ENCODE data around the gene LIPK.
"Not testable (repeated sequence)": the region's sequence is repeated elsewhere in the genome, so short reads cannot be mapped to it uniquely, and the experiment has no call there.

The LIPK gene, protein sequence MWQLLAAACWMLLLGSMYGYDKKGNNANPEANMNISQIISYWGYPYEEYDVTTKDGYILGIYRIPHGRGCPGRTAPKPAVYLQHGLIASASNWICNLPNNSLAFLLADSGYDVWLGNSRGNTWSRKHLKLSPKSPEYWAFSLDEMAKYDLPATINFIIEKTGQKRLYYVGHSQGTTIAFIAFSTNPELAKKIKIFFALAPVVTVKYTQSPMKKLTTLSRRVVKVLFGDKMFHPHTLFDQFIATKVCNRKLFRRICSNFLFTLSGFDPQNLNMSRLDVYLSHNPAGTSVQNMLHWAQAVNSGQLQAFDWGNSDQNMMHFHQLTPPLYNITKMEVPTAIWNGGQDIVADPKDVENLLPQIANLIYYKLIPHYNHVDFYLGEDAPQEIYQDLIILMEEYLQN

DNA sequence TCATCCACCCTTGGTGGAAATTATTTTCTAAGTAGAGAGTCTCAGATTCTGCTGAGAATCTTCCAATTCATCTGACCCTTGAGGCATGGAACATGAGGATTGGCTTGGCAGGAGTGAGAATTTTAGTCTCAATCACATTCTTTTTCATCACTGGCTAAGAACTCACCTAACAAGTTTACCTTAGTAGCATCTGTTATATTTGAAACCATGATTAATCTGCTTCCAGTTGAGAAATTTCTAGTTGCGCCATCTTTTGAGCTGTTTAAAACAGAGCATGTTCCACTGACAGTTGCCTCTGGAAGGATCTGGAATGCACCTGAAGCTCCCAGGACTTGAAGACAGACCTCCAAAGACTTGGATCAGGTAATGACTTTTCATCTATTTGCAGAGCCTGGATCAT is at the start of gene LIPK:
Gene LIPK (plus strand): TSS at position 292 of the 400 bp plus-strand sequence. CDS start 18,295 bp downstream, outside the sequence.
- peak; percentile 52 for DNase-seq (ENCODE audit: low read depth, low spot score)
- peak within 1 kb of the TSS; percentile 65 for H3K27ac ChIP-seq

DNA sequence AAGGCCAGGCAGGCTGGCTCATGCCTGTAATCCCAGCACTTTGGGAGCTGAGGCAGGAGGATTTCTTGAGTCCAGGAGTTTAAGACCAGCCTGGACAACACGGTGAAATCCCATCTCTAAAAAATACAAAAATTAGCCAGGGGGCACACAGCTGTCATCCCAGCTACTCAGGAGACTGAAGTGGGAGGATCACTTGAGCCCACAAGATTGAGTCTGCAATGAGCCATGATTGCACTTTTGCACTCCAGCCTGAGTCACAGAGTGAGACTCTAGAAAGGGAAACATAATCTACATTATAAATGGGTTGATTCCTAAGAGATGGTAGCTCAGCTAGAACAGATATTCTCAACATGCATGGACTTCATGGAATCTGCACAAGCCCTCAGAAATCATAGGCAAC is 48.1 kb upstream of the LIPK start:
- DNase-seq (ENCODE audit: low read depth, low spot score), result no peak
- no peak overlapping the region for H3K27ac ChIP-seq

DNA sequence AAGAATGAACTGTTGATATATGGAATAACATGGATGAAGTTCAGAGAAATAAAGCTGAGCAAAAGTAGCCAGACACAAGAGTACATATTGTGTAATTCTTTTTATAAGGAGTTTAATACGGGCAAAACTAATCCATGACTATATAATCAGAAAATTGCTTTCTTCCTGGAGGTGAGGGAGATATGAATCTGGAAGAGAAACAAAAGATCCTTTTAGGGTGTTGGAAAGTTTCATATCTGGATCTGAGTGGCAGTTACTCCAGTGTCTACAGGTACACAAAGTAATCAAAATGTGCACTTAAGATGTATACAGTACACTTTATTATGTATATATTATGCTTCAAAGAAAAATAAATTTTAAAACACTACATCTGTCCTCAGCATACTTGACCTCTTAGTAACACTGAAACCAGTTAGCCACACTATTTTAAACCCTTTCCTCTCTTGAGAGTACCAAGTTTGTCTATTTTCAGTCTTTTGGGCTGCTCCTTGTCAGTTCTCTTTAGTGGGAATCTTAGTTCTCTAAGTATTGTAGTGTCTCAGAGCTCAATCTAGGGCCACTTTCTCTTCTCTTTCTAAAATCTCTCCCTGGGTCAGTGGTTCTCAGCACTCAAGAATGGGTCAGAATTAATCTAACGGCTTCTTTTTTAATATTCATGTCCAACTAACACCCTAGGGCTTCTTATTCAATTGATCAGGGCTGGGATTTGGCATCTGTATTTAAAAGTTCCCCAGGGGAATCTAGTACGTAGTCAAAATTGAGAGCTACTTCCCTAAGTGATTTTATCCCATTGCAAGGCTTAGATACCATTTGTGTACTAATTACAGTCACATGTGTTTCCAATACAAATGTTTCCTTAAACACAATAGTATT is 46.1 kb upstream of the LIPK start:
- no peak for DNase-seq (ENCODE audit: low read depth, low spot score)
- H3K27ac ChIP-seq, result no peak overlapping the region

DNA sequence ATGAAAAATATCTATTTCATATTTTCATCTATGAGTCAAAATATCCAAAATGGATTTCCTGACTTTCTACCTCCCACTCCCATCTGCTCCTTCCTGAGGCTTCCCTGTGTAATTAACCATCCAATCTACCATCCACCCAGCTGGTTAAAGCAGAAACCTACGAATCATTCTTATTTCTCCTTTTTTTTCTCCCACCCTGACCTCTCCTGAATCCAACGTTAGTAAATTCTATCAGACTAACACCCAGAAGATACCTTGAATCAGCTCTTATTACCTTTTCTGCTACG is 45.5 kb upstream of the LIPK start:
- no peak overlapping the region for H3K27ac ChIP-seq
- no peak for DNase-seq (ENCODE audit: low read depth, low spot score)

DNA sequence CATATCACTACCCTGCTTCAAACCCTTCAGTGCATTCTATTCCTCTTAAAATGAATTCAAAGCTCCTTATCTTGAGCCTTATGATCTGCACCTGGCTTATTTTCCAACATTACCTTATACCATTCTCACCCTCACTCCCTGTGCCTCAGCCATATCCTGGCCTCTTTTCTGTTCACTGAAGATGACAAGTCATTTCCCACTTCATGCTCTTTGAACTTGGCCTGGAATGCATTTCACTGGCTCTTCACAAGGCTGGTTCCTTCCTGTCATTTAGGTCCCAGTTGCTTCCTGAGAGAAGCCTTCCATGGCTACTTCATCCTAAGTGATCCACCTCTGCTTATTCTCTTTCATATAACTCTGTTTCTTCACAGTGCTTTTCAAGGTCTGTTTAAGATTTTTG is 45.0 kb upstream of the LIPK start:
- no peak overlapping the region for H3K27ac ChIP-seq
- DNase-seq (ENCODE audit: low read depth, low spot score), result no peak

DNA sequence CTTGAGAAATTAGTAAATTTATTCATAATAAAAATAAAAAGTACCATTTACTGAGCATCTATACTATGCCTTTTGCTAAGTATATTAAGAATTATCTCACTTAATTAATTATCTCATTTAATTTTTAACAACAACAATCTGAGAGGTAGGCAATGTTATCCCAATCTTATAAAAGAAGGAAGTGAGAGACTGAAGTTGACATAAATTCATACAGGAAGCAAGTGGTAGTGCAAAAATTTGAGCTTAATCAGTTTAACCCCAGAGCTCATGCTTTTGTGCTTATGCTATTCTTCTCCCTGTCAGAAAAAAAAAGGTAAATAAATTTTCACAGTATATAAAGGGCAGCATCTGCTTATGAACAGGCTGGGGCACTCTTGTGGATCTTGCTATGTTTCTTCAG is 44.5 kb upstream of the LIPK start:
- no peak overlapping the region for H3K27ac ChIP-seq
- no peak for DNase-seq (ENCODE audit: low read depth, low spot score)

DNA sequence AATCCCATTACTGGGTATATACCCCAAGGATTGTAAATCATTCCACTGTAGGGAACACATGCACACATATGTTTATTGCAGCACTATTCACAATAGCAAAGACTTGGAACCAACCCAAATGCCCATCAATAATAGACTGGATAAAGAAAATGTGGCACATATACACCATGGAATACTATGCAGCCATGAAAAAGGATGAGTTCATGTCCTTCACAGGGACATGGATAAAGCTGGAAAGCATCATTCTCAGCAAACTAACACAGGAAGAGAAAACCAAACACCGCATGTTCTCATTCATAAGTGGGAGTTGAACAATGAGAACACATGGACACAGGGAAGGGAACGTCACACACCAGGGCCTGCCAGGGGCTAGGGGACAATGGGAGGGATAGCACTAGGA is 42.9 kb upstream of the LIPK start:
- H3K27ac ChIP-seq; DNase-seq (ENCODE audit: low read depth, low spot score): not testable (repeated sequence)

DNA sequence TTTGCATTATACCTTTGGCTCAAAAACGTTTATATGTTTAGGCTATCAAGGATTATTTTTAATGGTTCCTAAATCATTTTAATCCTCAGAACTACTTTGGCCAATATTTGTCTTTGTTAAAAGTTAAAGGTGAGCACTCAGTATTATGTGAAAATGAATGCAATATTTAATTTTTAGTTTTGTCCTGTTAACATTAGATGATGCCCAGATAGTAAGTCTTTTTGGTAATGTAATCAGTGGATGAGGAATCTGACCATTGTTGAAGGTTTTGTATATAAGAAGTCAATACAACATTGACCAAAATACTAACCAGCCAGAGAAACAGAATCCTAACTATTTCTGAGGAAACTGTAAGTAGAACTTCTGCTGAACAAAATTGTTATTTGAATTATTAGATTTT is 41.9 kb upstream of the LIPK start, which contains the start of gene LIPF:
Gene LIPF (plus strand): TSS at position 301 of the 400 bp plus-strand sequence. CDS start 2,856 bp downstream, outside the sequence.
- H3K27ac ChIP-seq, result no peak within 1 kb of the TSS

DNA sequence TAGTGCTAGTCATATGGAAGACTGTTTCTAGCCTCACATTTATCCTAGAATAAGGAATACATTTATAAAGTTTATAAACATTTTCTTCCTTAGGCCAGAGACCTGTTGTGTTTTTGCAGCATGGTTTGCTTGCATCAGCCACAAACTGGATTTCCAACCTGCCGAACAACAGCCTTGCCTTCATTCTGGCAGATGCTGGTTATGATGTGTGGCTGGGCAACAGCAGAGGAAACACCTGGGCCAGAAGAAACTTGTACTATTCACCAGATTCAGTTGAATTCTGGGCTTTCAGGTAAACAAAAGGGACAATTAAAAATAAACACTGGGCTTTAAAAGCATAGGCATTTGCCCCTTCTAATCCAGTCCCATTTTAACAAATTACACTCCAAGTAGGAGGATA is 37.6 kb upstream of the LIPK start:
- no peak for DNase-seq (ENCODE audit: low read depth, low spot score)

More for the DNA sequence above, 41.9 kb upstream of the LIPK start, which contains the start of gene LIPF:
- DNase-seq (ENCODE audit: low read depth, low spot score), result no peak

DNA sequence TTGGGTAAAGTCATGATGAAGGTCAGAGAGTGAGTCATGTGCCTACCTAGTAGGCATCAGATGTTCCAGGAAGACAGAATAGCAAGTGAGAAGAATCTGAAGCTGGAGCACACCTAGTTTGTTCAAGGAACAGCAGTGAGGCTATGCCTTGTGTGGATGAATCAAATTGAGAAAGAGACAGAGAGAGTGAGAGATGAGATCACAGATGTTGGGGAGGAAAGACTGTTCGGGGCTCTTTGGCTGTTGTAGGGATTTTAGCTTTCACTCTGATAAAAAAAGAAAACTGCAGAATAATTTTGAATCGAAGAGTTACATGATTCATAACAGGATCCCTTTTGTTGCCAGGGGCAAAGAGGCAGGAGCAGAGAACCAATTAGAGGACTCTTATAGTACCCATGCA is 35.6 kb upstream of the LIPK start:
- no peak for DNase-seq (ENCODE audit: low read depth, low spot score)
- H3K27ac ChIP-seq, result no peak overlapping the region

More for the DNA sequence above, 37.6 kb upstream of the LIPK start:
- H3K27ac ChIP-seq, result no peak overlapping the region

DNA sequence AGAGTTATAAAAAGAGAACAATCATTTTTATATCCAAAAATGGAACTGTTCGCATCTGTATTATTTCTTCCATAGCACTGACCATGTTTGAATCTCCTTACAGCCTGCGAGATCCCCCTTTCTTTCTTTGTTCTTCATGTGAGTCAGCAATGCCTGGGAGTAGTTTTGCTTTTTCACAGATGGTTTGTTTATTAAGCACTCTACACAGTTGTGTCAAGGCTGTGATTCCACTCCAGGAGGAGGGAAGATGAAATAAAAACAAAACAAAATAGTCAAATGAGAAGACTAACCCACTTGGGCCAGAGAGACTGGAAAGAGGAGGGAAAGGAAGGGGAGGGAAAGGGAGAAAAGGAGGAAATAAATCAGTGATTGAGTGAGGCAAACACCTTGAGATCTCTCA is 34.0 kb upstream of the LIPK start:
- DNase-seq (ENCODE audit: low read depth, low spot score), result no peak
- no peak overlapping the region for H3K27ac ChIP-seq

DNA sequence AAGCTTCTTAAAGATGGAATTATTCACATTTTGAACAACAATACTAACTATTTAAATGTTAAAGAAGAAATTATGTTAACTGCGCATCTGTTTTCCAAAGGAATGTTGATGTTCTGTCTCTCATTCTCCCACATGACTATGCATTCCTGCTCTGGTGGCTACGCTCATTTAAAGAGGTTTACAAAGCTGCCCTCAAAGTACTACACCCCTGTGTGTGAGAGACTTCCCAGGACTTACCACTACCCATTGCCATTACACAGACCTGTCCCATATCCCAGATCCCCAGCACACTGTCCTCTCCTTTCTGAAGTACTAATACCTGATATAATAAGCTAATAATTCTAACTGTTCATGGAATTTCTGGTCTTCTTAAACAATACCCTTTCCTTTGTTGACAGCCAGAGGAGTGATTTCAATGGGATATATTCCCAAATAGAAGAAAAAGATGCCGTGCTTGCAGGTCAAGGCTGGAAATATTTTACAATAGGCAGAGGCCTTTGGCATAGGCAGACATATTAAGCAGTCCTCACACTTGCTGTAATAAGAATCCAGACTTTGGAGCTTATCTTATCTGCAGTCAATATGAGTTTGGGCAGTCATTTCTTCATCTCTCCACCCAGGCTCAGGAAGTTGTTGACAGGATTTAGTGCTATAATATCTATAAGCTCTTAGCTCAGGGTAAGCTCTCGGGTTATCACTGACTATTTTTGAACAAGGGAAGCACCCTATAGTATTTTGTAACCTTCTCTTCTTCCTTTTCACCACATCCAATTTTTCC is 29.6 kb upstream of the LIPK start:
- no peak for DNase-seq (ENCODE audit: low read depth, low spot score)
- no peak overlapping the region for H3K27ac ChIP-seq

DNA sequence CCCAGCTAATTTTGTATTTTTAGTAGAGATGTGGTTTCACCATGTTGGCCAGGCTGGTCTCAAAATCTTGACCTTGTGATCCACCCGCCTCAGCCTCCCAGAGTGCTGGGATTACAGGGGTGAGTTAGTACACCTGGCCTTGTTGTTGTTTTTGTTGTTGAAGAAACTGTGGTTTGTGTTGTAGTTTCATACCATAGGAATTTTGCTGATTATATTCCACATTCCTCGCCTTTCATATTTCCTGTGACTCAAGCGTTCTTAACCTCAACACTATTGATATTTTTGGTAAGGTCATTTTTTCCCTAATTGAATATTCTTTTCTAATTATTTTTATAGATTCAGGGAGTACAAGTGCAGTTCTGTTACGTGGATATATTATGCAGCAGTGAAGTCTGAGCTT is 25.1 kb upstream of the LIPK start:
- no peak overlapping the region for H3K27ac ChIP-seq
- DNase-seq (ENCODE audit: low read depth, low spot score), result no peak

DNA sequence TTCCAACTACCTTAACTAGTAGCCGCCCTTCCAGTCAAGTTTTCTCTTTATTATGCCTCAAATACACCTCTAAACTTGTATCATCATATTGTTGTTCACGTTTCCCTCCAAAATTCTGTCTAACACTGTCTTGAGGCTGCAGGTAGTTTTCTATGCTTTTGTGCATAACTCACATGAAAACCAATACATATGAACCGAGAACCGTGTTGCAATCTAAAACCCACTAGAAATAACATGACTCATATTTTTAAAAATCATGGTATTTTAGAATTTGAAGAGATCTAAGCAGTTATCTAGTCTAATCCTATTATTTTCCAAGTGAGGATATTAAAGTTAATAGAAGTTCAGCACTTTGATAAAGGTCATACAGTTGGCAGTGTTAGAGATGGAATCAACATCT is 23.6 kb upstream of the LIPK start:
- no peak for DNase-seq (ENCODE audit: low read depth, low spot score)
- H3K27ac ChIP-seq, result no peak overlapping the region

DNA sequence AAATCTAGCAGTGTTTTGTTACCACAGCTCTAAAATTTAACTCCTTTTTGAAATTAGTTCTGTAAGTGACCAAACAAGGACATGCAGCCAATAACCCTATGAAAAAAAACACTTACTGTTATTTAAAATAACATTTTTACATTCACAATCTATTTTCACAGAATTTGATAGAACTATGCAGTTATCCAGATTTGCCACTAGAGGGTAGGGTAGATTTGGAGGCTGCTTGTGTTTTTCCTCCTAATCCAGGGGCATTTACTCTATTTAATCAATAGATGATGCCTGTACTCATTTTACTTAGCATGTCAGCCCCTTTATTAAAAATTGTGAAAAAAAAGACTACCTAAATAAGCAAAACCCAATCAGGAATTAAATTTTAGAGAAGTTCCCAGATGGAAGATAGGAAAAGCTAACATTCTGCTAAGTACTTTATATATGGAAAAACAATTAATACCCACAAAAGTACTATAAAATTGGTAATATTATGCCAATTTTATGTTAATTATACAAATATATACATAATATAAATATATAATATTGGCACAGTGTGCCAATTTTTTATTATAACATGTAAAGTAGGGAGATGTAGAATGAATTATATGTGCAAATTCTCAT is 18.1 kb upstream of the LIPK start:
- no peak overlapping the region for H3K27ac ChIP-seq
- DNase-seq (ENCODE audit: low read depth, low spot score), result no peak

DNA sequence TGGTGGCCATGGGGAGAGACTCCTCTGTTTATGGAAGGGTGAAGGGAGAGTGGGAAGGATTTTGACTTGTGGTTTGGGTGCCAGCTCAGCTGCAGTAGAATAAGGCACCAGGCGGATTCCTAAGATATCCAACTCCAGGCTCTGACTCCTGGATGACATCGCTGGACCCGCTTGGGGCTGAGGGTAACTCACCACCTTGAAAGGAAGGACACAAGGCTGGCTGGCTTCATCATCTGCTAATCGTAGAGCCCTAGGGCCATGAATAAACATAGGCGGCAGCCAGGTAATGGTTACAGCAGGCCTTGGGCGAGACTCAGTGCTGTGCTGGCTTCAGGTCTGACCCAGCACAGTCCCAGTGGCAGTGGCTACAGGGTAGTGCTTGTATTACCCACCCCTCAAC is 16.7 kb upstream of the LIPK start:
- DNase-seq (ENCODE audit: low read depth, low spot score), result no peak

DNA sequence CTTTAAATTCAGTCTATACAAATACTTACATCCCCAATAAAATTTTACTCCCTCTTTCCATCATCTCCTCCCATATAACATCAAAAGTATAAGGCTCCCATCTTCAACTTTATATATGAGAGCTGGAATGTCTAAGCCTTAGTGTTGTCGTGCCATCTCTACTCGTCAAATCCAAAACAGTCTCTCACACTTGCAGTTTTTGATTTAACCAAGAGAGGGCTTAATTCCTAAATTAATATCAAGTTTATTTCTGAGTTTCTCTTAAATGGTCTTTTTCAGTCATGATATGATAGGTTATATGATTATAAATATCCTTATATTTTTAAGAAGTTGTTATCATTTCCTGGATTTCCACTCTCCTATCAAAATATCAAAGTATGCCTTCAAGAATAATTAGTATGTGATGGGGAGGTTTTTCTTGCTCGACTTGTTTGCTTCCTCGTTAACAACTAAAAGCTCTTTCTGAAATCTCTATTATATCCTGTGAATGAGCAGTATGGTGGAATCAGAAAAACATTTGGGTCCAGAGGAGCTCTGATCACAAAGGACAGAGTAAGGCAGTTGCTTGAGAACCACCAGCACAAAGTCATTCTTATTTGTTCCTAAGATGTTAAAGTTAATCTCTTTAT is 12.5 kb upstream of the LIPK start:
- DNase-seq (ENCODE audit: low read depth, low spot score), result no peak
- H3K27ac ChIP-seq, result no peak overlapping the region

More for the DNA sequence above, 16.7 kb upstream of the LIPK start:
- H3K27ac ChIP-seq, result peak overlapping the region; percentile 51

DNA sequence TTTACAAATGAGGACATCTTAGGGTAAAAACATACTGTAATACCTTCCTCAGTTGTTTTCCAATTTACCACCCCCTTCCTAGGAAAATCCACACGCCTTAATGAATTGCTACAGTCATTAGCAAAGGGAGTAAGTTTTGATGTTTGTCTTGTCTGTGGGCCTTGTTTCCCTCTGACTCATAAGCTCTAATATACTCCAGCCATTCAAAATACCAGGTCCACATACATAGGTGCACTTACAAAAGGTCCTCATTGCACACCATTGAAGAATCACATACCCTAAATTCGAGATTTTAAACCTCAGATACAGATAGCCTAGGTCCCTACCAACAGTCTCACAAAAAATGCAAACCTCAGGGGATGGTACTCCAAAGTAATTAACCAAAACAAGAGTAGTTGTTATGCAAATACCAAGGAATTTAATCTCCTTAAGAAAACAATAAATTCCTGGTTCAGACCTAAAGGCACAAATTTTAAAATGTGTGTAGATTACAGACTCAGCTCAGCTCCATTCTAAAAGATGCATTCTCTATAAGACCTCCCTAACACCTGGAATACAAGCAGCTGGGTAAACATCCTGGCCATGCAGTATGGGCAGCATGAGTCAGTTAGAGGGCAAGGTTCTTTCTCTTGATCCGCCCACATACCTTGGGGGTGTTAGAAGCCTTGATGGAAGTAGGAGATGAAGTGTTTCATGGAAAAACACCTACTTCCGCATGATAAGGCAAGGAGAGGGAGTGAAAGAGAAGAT is 3.0 kb upstream of the LIPK start:
- peak; percentile 78 for DNase-seq (ENCODE audit: low read depth, low spot score)
- peak overlapping the region; percentile 60 for H3K27ac ChIP-seq
